ENCODE results near the gene XIRP1.
"Not testable (repeated sequence)": the region's sequence is repeated elsewhere in the genome, so short reads cannot be mapped to it uniquely, and the experiment has no call there.

XIRP1 gene

GRCh38 chr3:39192490-39193092 is at the start of gene XIRP1:
Gene XIRP1, minus strand, starts transcription at chr3:39192595. Its CDS starts 3,150 bp downstream, at chr3:39189445.
- Mint-ChIP-seq H3K27ac (peak within 1 kb of the TSS; percentile 87), H3K4me3 (peak within 1 kb of the TSS; percentile 80), H3K27me3 (no peaks in the 10 kb centered on the region), H3K9me3 (no peaks in the 10 kb centered on the region), H3K36me3 (ENCODE audit: low read depth) (peaks cover 6% of the 10 kb centered on the region), H3K4me1 (peaks cover 53% of the 10 kb centered on the region)
- DNase-seq (peak; percentile 57), ATAC-seq (peak; percentile 91)

GRCh38 chr3:39241561-39241960 is 49.2 kb upstream of the XIRP1 start:
- Mint-ChIP-seq H3K36me3 (ENCODE audit: low read depth) (no peaks in the 10 kb centered on the region), H3K27ac (no peak overlapping the region), H3K9me3 (no peaks in the 10 kb centered on the region), H3K4me3 (no peak overlapping the region), H3K27me3 (peaks cover 2% of the 10 kb centered on the region), H3K4me1 (no peaks in the 10 kb centered on the region)
- no peak for DNase-seq
- ATAC-seq, result no peak

- H3K27ac Mint-ChIP-seq, result no peak overlapping the region
- H3K9me3 Mint-ChIP-seq, result no peaks in the 10 kb centered on the region
- DNase-seq, result no peak
- ATAC-seq, result no peak
- H3K4me1 Mint-ChIP-seq, result peaks cover 13% of the 10 kb centered on the region
- peaks cover 7% of the 10 kb centered on the region for H3K27me3 Mint-ChIP-seq
- no peaks in the 10 kb centered on the region for H3K36me3 Mint-ChIP-seq (ENCODE audit: low read depth)
- no peak overlapping the region for H3K4me3 Mint-ChIP-seq
Measured at GRCh38 chr3:39237027-39237426, 44.6 kb upstream of the XIRP1 start.

GRCh38 chr3:39234651-39235050 is 42.3 kb upstream of the XIRP1 start:
- H3K27ac Mint-ChIP-seq, result peak overlapping the region; percentile 64
- peaks cover 10% of the 10 kb centered on the region for H3K27me3 Mint-ChIP-seq
- ATAC-seq (peak; percentile 85), DNase-seq (no peak)
- H3K4me1 Mint-ChIP-seq, result peaks cover 13% of the 10 kb centered on the region
- H3K9me3 Mint-ChIP-seq, result no peaks in the 10 kb centered on the region
- no peaks in the 10 kb centered on the region for H3K36me3 Mint-ChIP-seq (ENCODE audit: low read depth)
- H3K4me3 Mint-ChIP-seq, result no peak overlapping the region

- H3K27ac Mint-ChIP-seq, result no peak overlapping the region
- H3K27me3 Mint-ChIP-seq, result peaks cover 10% of the 10 kb centered on the region
- no peak for ATAC-seq
- H3K9me3 Mint-ChIP-seq, result no peaks in the 10 kb centered on the region
- H3K36me3 Mint-ChIP-seq (ENCODE audit: low read depth), result no peaks in the 10 kb centered on the region
- H3K4me1 Mint-ChIP-seq, result peaks cover 13% of the 10 kb centered on the region
- no peak overlapping the region for H3K4me3 Mint-ChIP-seq
- DNase-seq, result no peak
Measured at GRCh38 chr3:39232859-39233258, 40.5 kb upstream of the XIRP1 start.

GRCh38 chr3:39230453-39230852 is 38.1 kb upstream of the XIRP1 start:
- peaks cover 10% of the 10 kb centered on the region for H3K27me3 Mint-ChIP-seq
- no peak for DNase-seq
- no peak overlapping the region for H3K27ac Mint-ChIP-seq
- no peaks in the 10 kb centered on the region for H3K9me3 Mint-ChIP-seq
- peaks cover 18% of the 10 kb centered on the region for H3K4me1 Mint-ChIP-seq
- H3K36me3 Mint-ChIP-seq (ENCODE audit: low read depth), result no peaks in the 10 kb centered on the region
- H3K4me3 Mint-ChIP-seq, result no peak overlapping the region
- no peak for ATAC-seq

GRCh38 chr3:39228496-39228895 is 36.1 kb upstream of the XIRP1 start:
- no peaks in the 10 kb centered on the region for H3K9me3 Mint-ChIP-seq
- H3K4me3 Mint-ChIP-seq, result no peak overlapping the region
- no peak overlapping the region for H3K27ac Mint-ChIP-seq

GRCh38 chr3:39227596-39227995 is 35.2 kb upstream of the XIRP1 start:
- not testable (repeated sequence) for ATAC-seq; H3K27me3 Mint-ChIP-seq; H3K27ac Mint-ChIP-seq; DNase-seq; H3K9me3 Mint-ChIP-seq; H3K36me3 Mint-ChIP-seq (ENCODE audit: low read depth); H3K4me3 Mint-ChIP-seq; H3K4me1 Mint-ChIP-seq

More at GRCh38 chr3:39228496-39228895, 36.1 kb upstream of the XIRP1 start:
- H3K4me1 Mint-ChIP-seq, result peaks cover 5% of the 10 kb centered on the region
- H3K27me3 Mint-ChIP-seq, result peaks cover 9% of the 10 kb centered on the region
- H3K36me3 Mint-ChIP-seq (ENCODE audit: low read depth), result no peaks in the 10 kb centered on the region
- DNase-seq (no peak), ATAC-seq (no peak)

GRCh38 chr3:39226106-39226741 is 33.8 kb upstream of the XIRP1 start:
- no peak overlapping the region for H3K4me3 Mint-ChIP-seq
- H3K4me1 Mint-ChIP-seq, result peaks cover 6% of the 10 kb centered on the region
- DNase-seq (no peak), ATAC-seq (no peak)
- H3K9me3 Mint-ChIP-seq, result no peaks in the 10 kb centered on the region
- H3K27ac Mint-ChIP-seq, result no peak overlapping the region
- peaks cover 6% of the 10 kb centered on the region for H3K27me3 Mint-ChIP-seq
- H3K36me3 Mint-ChIP-seq (ENCODE audit: low read depth), result no peaks in the 10 kb centered on the region

GRCh38 chr3:39224288-39224687 is 31.9 kb upstream of the XIRP1 start:
- H3K4me1 Mint-ChIP-seq, result peaks cover 12% of the 10 kb centered on the region
- no peaks in the 10 kb centered on the region for H3K36me3 Mint-ChIP-seq (ENCODE audit: low read depth)
- ATAC-seq (no peak), DNase-seq (no peak)
- no peak overlapping the region for H3K27ac Mint-ChIP-seq
- H3K4me3 Mint-ChIP-seq, result no peak overlapping the region
- peaks cover 6% of the 10 kb centered on the region for H3K27me3 Mint-ChIP-seq
- no peaks in the 10 kb centered on the region for H3K9me3 Mint-ChIP-seq

- peaks cover 12% of the 10 kb centered on the region for H3K4me1 Mint-ChIP-seq
- peaks cover 6% of the 10 kb centered on the region for H3K27me3 Mint-ChIP-seq
- no peak overlapping the region for H3K27ac Mint-ChIP-seq
Measured at GRCh38 chr3:39222939-39223338, 30.5 kb upstream of the XIRP1 start.

GRCh38 chr3:39222462-39222861 is 30.1 kb upstream of the XIRP1 start:
- Mint-ChIP-seq H3K4me3 (no peak overlapping the region), H3K36me3 (ENCODE audit: low read depth) (no peaks in the 10 kb centered on the region), H3K4me1 (peaks cover 12% of the 10 kb centered on the region), H3K27ac (no peak overlapping the region), H3K27me3 (peaks cover 9% of the 10 kb centered on the region), H3K9me3 (no peaks in the 10 kb centered on the region)
- ATAC-seq, result no peak
- DNase-seq, result no peak

More at GRCh38 chr3:39222939-39223338, 30.5 kb upstream of the XIRP1 start:
- Mint-ChIP-seq H3K4me3 (no peak overlapping the region), H3K9me3 (no peaks in the 10 kb centered on the region), H3K36me3 (ENCODE audit: low read depth) (no peaks in the 10 kb centered on the region)
- no peak for DNase-seq
- no peak for ATAC-seq

- Mint-ChIP-seq H3K27me3 (peaks cover 19% of the 10 kb centered on the region), H3K4me3 (no peak overlapping the region), H3K27ac (no peak overlapping the region), H3K4me1 (peaks cover 18% of the 10 kb centered on the region), H3K36me3 (ENCODE audit: low read depth) (no peaks in the 10 kb centered on the region), H3K9me3 (no peaks in the 10 kb centered on the region)
- ATAC-seq (no peak), DNase-seq (no peak)
Measured at GRCh38 chr3:39221141-39221530, 28.7 kb upstream of the XIRP1 start.

GRCh38 chr3:39220407-39221140 is 28.2 kb upstream of the XIRP1 start:
- no peaks in the 10 kb centered on the region for H3K36me3 Mint-ChIP-seq (ENCODE audit: low read depth)
- DNase-seq (no peak), ATAC-seq (no peak)
- H3K27me3 Mint-ChIP-seq, result peaks cover 19% of the 10 kb centered on the region
- no peaks in the 10 kb centered on the region for H3K9me3 Mint-ChIP-seq
- H3K27ac Mint-ChIP-seq, result no peak overlapping the region
- H3K4me3 Mint-ChIP-seq, result no peak overlapping the region
- peaks cover 19% of the 10 kb centered on the region for H3K4me1 Mint-ChIP-seq

- DNase-seq (no peak), ATAC-seq (no peak)
- no peaks in the 10 kb centered on the region for H3K9me3 Mint-ChIP-seq
- H3K36me3 Mint-ChIP-seq (ENCODE audit: low read depth), result no peaks in the 10 kb centered on the region
- peaks cover 19% of the 10 kb centered on the region for H3K4me1 Mint-ChIP-seq
- peaks cover 19% of the 10 kb centered on the region for H3K27me3 Mint-ChIP-seq
- no peak overlapping the region for H3K27ac Mint-ChIP-seq
- no peak overlapping the region for H3K4me3 Mint-ChIP-seq
Measured at GRCh38 chr3:39219702-39220101, 27.3 kb upstream of the XIRP1 start.
